HG03064 (cell line): Measurements from ENCODE around the gene MAP4K1.

Experiments used
- ATAC-seq: cut with Tn5 transposase; IDR thresholded peaks from one replicate; pipeline ENCODE4 v1.9.1; 2021; ENCODE audit warnings: low read depth; ENCODE audit not compliant: unreplicated experiment

MAP4K1 gene

GRCh38 chr19:38617764-38618589, at the start of gene MAP4K1:
TSS of gene MAP4K1 (minus strand) at chr19:38617953. CDS start at chr19:38617895, 58 bp downstream.
- peak; percentile 57 for ATAC-seq

- ATAC-seq = no peak
Measured at GRCh38 chr19:38666663-38667511, 49.1 kb upstream of the MAP4K1 start.

- no peak for ATAC-seq
Measured at GRCh38 chr19:38665950-38666662, 48.4 kb upstream of the MAP4K1 start.

GRCh38 chr19:38665219-38665931, 47.6 kb upstream of the MAP4K1 start:
- ATAC-seq = no peak

GRCh38 chr19:38664503-38665211, 46.9 kb upstream of the MAP4K1 start:
- no peak for ATAC-seq

- ATAC-seq = no peak
Measured at GRCh38 chr19:38663957-38664502, 46.3 kb upstream of the MAP4K1 start.

- ATAC-seq = no peak
Measured at GRCh38 chr19:38663156-38663651, 45.5 kb upstream of the MAP4K1 start.

GRCh38 chr19:38662537-38663155, 44.9 kb upstream of the MAP4K1 start:
- no peak for ATAC-seq

GRCh38 chr19:38661996-38662395, 44.2 kb upstream of the MAP4K1 start:
- no peak for ATAC-seq

- no peak for ATAC-seq
Measured at GRCh38 chr19:38661136-38661535, 43.4 kb upstream of the MAP4K1 start.

GRCh38 chr19:38660724-38661123, 43.0 kb upstream of the MAP4K1 start:
- ATAC-seq = no peak

- no peak for ATAC-seq
Measured at GRCh38 chr19:38658462-38659306, 40.9 kb upstream of the MAP4K1 start.

GRCh38 chr19:38657633-38658222, 40.0 kb upstream of the MAP4K1 start:
- ATAC-seq = no peak

- ATAC-seq = no peak
Measured at GRCh38 chr19:38656171-38656981, 38.6 kb upstream of the MAP4K1 start.

- ATAC-seq = no peak
Measured at GRCh38 chr19:38655148-38655824, 37.5 kb upstream of the MAP4K1 start.

GRCh38 chr19:38654628-38655055, 36.9 kb upstream of the MAP4K1 start:
- ATAC-seq = no peak
